HG03196 (cell line): ENCODE data around the gene MYO7A.

Experiments used
- ATAC-seq: cut with Tn5 transposase; IDR thresholded peaks from one replicate; pipeline ENCODE4 v1.9.1; 2021; ENCODE audit not compliant: unreplicated experiment

The MYO7A gene

GRCh38 chr11:77198440-77198849, 70.4 kb downstream of the MYO7A start:
- no peak for ATAC-seq

GRCh38 chr11:77199137-77199745, 71.2 kb downstream of the MYO7A start:
- no peak for ATAC-seq

GRCh38 chr11:77200351-77201268, 72.6 kb downstream of the MYO7A start:
- no peak for ATAC-seq

- ATAC-seq, result no peak
These were observed 73.3 kb downstream of the MYO7A start for GRCh38 chr11:77201370-77201769.

- no peak for ATAC-seq
These were observed 74.2 kb downstream of the MYO7A start for GRCh38 chr11:77201991-77202841.

GRCh38 chr11:77202941-77203900, 75.2 kb downstream of the MYO7A start:
- no peak for ATAC-seq

GRCh38 chr11:77203901-77204753, 76.1 kb downstream of the MYO7A start:
- ATAC-seq, result no peak

GRCh38 chr11:77204754-77205466, 76.9 kb downstream of the MYO7A start:
- ATAC-seq, result no peak

- ATAC-seq, result no peak
These were observed 77.6 kb downstream of the MYO7A start for GRCh38 chr11:77205467-77206263.

- ATAC-seq, result no peak
These were observed 78.4 kb downstream of the MYO7A start for GRCh38 chr11:77206264-77207018.

- no peak for ATAC-seq
These were observed 79.0 kb downstream of the MYO7A start for GRCh38 chr11:77207019-77207485.

GRCh38 chr11:77207618-77208313, 79.7 kb downstream of the MYO7A start:
- no peak for ATAC-seq

- no peak for ATAC-seq
These were observed 80.5 kb downstream of the MYO7A start for GRCh38 chr11:77208535-77208934.

- no peak for ATAC-seq
These were observed 81.6 kb downstream of the MYO7A start for GRCh38 chr11:77209663-77210062.

- ATAC-seq, result no peak
These were observed 83.0 kb downstream of the MYO7A start for GRCh38 chr11:77211040-77211451.

GRCh38 chr11:77211594-77212251, 83.7 kb downstream of the MYO7A start:
- ATAC-seq, result no peak
